HUDEP-2 (cell line): ENCODE data around the gene GARIN5B.
"Not testable (repeated sequence)": the region's sequence is repeated elsewhere in the genome, so short reads cannot be mapped to it uniquely, and the experiment has no call there.

Experiments
- DNase-seq, 76 experiments: peaks; one replicate each; lab custom pipeline; 2025; ENCODE audit not compliant: unreplicated experiment in 76 of 76; lab: John Stamatoyannopoulos, UW

Gene GARIN5B

DNA sequence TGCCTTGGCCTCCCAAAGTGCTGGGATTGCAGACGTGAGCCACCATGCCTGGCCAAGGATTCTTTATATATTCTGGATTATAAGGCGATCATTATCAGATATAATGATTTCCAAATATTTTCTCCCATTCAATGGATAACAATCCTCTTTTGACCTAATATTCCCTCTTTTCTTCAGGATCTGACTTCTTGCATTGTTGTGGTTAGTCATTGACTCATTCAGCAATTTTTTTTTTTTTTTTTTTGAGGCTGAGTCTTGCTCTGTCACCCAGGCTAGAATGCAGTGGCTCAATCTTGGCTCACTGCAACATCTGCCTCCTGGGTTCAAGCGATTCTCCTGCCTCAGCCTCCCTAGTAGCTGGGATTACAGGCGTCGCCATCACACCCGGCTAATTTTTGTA lies 33.3 kb downstream of the GARIN5B start:
- not testable (repeated sequence) for DNase-seq

- peak in 3 of 76 experiments; percentile 12 to 29 (median 22) for DNase-seq
Observed at GRCh38 chr19:55328774-55329318, 34.2 kb downstream of the GARIN5B start.

DNA sequence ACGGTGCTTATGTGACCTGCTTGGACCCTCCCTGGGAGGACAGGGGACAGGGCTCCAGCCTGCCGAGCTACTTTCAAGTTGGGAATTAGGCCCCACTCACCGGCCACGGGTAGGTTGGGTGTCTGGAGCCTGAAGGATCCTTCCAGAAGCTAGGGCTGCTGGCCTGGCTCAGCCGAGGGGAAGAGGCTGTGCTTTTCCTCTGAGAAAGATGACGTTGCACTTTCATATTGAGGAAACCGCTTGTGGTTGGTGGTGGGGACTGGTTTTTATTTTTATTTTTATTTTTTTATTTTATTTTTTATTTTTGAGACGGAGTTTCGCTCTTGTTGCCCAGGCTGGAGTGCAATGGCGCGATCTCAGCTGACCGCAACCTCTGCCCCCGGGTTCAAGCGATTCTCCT lies 37.9 kb downstream of the GARIN5B start, which contains the start of gene TMEM150B:
TSS of gene TMEM150B (minus strand) at position 170 of the 400 bp plus-strand sequence. CDS start 4,305 bp downstream, outside the sequence.
- no peak for DNase-seq

- DNase-seq, result no peak
Observed at GRCh38 chr19:55324662-55325061, 38.4 kb downstream of the GARIN5B start.

DNA sequence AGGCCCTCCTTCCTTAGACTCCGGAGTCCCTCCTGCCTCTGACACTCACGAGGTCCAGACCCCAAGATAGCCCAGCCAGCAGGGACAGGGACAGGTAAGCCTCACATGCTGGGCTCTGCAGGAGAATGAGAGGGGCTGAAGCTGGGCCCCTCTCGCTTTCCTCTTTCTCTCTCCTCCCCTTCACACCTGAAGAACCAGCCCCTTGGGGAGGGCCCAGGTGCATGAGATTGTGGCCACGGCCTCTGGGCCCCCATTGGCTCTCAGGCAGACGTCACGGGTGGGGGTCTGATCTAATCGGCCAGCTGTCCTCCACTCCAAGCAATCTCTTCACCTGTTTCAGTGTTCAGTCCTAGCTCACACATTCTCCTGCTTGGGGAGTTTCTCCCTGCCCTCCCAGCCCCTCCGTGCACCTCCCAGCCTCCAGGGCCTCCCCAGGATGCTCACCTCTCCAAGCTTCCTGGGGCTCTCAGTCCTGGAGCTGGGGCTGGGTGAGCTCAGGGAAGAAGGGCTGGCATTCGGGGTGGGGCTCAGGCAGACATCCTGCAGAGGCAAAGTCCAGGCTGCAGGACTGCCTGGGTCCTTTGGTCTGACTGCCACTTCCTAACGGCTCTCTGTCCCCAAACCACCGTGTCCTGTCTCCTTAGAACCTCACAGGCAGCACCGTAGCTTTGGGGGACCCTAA lies 40.7 kb downstream of the GARIN5B start:
- no peak for DNase-seq

GRCh38 chr19:55321466-55322137 lies 41.5 kb downstream of the GARIN5B start:
- DNase-seq, result no peak

GRCh38 chr19:55320844-55321419 lies 42.1 kb downstream of the GARIN5B start:
- no peak for DNase-seq

GRCh38 chr19:55319785-55320184 lies 43.3 kb downstream of the GARIN5B start:
- DNase-seq, result peak in 2 of 76 experiments; percentile 14 to 15

DNA sequence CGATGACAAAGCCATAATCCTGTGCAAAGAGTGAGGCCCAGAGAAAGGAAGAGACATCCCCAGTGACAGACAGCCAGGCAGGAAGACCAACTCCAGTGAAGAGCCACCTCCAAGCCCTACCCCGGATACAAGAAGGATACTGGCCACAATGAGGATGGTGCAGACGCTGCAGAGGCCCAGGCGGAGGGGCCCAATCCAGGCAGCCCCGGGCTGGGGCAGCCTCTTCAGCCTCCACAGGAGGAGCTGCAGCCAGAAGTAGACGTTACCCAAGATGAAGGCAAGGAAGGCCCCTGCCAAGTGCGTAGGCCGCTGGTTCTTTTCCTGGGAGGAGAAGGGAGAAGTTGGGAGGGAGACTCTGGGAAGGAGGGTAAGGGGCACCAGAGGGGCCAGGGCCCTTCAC lies 46.4 kb downstream of the GARIN5B start:
- no peak for DNase-seq

DNA sequence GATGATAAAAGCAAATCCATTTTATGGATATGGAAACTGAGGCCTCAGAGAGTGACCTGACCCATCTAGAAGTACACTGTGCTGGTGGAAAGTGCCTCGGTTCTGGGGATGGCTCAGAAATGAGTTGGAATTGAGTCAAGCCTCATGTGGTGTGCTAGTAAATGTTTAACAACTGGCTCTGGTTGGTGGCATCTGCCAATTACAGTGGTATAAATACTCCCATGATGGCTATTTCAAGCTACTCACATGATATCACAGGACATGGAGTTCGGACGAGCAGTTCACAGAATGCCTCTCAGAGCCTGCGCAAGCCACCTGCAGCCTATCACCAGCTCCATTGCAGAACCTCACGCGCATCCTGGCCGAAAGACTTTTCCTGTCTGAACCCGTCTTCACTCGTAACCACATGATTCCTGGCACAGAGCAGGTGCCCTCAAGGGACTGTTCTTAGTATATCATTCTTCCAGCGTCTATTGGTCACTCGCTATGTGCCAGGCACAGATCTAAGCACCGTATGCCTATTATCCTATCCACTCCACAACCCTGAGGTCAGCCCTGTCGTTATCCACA lies 47.0 kb downstream of the GARIN5B start:
- no peak for DNase-seq

GRCh38 chr19:55314396-55314795 lies 48.7 kb downstream of the GARIN5B start:
- DNase-seq, result no peak

- no peak for DNase-seq
Observed at GRCh38 chr19:55312621-55313512, 50.2 kb downstream of the GARIN5B start.

GRCh38 chr19:55311797-55312196 lies 51.3 kb downstream of the GARIN5B start:
- DNase-seq, result no peak

GRCh38 chr19:55311397-55311796 lies 51.7 kb downstream of the GARIN5B start:
- no peak for DNase-seq

GRCh38 chr19:55310498-55310897 lies 52.6 kb downstream of the GARIN5B start:
- no peak for DNase-seq

DNA sequence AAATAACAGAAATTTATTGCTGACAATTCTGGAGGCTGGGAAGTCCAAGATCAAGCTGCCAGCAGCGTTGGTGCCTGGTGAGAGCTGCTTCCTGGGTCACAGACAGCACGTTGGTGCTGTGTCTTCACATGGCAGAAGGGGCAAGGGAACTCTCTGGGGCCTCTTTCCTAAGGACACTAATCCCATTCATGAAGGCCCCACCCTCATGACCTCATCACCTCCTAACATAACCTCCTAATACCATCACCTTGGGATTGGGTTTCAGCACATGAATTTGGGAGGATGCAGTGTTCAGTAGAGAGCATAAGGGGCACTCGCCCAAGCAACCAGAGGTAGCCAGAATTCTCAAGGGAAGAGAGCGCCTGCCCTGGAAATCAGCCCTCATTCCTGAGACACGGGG lies 53.6 kb downstream of the GARIN5B start:
- no peak for DNase-seq

DNA sequence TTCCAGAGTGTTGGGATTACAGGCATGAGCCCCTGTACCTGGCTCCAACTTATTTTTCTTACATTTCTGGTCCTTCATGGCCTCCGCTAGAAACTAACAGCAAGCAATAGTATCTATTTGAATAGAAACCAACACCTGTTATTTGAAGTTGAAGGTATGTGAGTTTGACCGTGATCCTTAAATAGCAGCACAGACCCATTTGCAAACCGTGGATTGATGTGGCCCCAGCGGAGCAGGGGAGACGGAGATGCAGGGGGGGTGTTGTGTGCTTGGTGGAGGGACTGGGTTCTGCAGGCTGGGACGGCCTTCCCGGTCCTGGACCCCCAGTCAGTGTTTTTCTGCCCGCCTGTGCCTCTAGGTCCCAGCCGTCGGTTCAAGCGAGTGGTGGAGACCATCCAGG lies 54.8 kb downstream of the GARIN5B start:
- no peak for DNase-seq

DNA sequence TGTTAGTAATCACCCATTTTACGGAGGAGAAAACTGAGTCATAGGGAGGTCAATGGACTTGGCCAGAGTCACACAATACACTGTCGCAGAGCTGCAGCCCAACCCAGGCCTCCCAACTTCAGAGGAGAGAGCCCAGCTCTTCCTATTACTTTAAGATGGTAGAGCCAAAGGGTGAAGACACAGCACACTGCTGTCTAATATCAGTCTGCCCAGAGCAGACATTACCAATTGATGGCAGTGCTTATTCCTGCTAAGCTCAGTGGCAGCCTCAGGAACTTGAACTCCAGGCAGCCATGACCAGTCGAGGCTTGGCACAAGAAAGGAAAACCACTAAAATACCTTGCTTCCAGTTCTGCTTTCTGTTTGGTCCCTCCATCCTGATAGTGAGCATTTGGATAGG lies 56.3 kb downstream of the GARIN5B start:
- DNase-seq, result no peak

- no peak for DNase-seq
Observed at GRCh38 chr19:55305983-55306562, 57.0 kb downstream of the GARIN5B start.

- DNase-seq, result peak in 21 of 76 experiments; percentile 10 to 46 (median 31)
Observed at GRCh38 chr19:55305491-55305890, 57.6 kb downstream of the GARIN5B start.
